HCT116 (cell line): ENCODE results near the gene ADGRL3. TPM values are rescaled to one million over a fixed set of nuclear protein-coding genes. Genes with fewer than 3 reads are reported as not detected.

Source experiments
- ATAC-seq: fragments of 200-7000 bp; cut with Tn5 transposase; 2 replicates; pipeline ENCODE4 v1.9.1; 2020; ENCODE audit warnings: mild to moderate bottlenecking, moderate library complexity
- BruUV-seq: library from RNA; stranded (reverse); fragments of 400-500 nt; replicated peaks from 2 replicates; lab custom pipeline; 2021; lab: Mats Ljungman, UMichigan
- CTCF ChIA-PET: fragments of 300-600 bp; sonication (Branson Sonifier 250); formaldehyde crosslinking; loops from one replicate; lab custom pipeline; 2021; ENCODE audit warnings: antibody characterized with exemption; lab: Charles Lee
- POLR2A ChIA-PET: fragments of 300-600, 350-600 bp; sonication (Branson Sonifier 250); formaldehyde crosslinking; loops from one replicate; lab custom pipeline; 2021; ENCODE audit warnings: antibody characterized with exemption; lab: Charles Lee
- RAD21 ChIA-PET, 2 experiments: fragments of 300-600 bp; sonication (Branson Sonifier 250); formaldehyde crosslinking; loops; one replicate each; lab custom pipeline; 2023; ENCODE audit warnings: low total read pairs in 2 of 2; ENCODE audit not compliant: uncharacterized antibody in 2 of 2, unreplicated experiment in 2 of 2, low non-redundant PET in 1 of 2; lab: Charles Lee
- DNase-seq: peaks from one replicate; pipeline ENCODE4 v3.0.0-alpha.2; 2010; ENCODE audit warnings: low read depth, low spot score
- H2AFZ ChIP-seq: fragments of 200-600 bp; shearing (Covaris generic), sonication (generic); 2 replicates; pipeline ENCODE4 v1.6.1; 2017; ENCODE audit warnings: low read depth, mixed run types, mixed read lengths, antibody characterized with exemption, low read length; ENCODE audit not compliant: poor library complexity, severe bottlenecking
- H3K27ac ChIP-seq: 2 replicates; pipeline ENCODE4 v1.5.1; 2012; ENCODE audit warnings: low read depth, low read length
- H3K27me3 ChIP-seq: fragments of 200-600 bp; sonication (generic); 2 replicates; pipeline ENCODE4 v1.6.1; 2016; ENCODE audit warnings: mixed run types, low read length, mixed read lengths; ENCODE audit not compliant: insufficient read depth
- H3K36me3 ChIP-seq, 2 experiments: fragments of 200-500 bp in 1 of 2; fragments of 200-600 bp in 1 of 2; sonication (Bioruptor generic) in 1 of 2; sonication (generic) in 1 of 2; 2 replicates each; pipeline versions ENCODE4 v1.5.1 to v1.6.1; 2014 to 2016; ENCODE audit warnings: low read length in 2 of 2, inconsistent platforms in 1 of 2, mixed read lengths in 1 of 2, mixed run types in 1 of 2; ENCODE audit not compliant: insufficient read depth in 2 of 2, control insufficient read depth in 1 of 2
- H3K4me1 ChIP-seq, 2 experiments: fragments of 200-600 bp in 1 of 2; sonication (generic) in 1 of 2; 2 replicates each; pipeline versions ENCODE4 v1.5.1 to v1.6.1; 2012 to 2017; ENCODE audit warnings: low read length in 2 of 2, inconsistent platforms in 1 of 2, mild to moderate bottlenecking in 1 of 2, mixed read lengths in 1 of 2, mixed run types in 1 of 2, moderate library complexity in 1 of 2; ENCODE audit not compliant: insufficient read depth in 2 of 2, control insufficient read depth in 1 of 2
- H3K4me2 ChIP-seq: fragments of 200-600 bp; sonication (generic); 2 replicates; pipeline ENCODE4 v1.6.1; 2017; ENCODE audit warnings: mixed run types, low read length, mixed read lengths
- H3K4me3 ChIP-seq, 2 experiments: fragments of 200-600 bp in 1 of 2; sonication (generic) in 1 of 2; replicated peaks in 1 of 2; 2 replicates each; pipeline ENCODE4 v1.5.1; 2011 to 2016; ENCODE audit warnings: low read length in 2 of 2, control low read depth in 1 of 2, low read depth in 1 of 2, mild to moderate bottlenecking in 1 of 2, mixed read lengths in 1 of 2, mixed run types in 1 of 2
- H3K79me2 ChIP-seq: fragments of 200-600 bp; sonication (generic); 2 replicates; pipeline ENCODE4 v1.6.1; 2017; ENCODE audit warnings: mild to moderate bottlenecking, mixed run types, low read length, moderate library complexity, mixed read lengths; ENCODE audit not compliant: insufficient read depth
- H3K9ac ChIP-seq: fragments of 200-600 bp; sonication (generic); 2 replicates; pipeline ENCODE4 v1.6.1; 2016; ENCODE audit warnings: low read length, mixed read lengths
- H3K9me2 ChIP-seq: fragments of 200-600 bp; sonication (generic), shearing (Covaris generic); 2 replicates; pipeline ENCODE4 v1.6.1; 2017; ENCODE audit warnings: mixed run types, mild to moderate bottlenecking, moderate library complexity; ENCODE audit not compliant: insufficient read depth
- H3K9me3 ChIP-seq, 2 experiments: fragments of 200-500 bp in 1 of 2; fragments of 200-600 bp in 1 of 2; sonication (Bioruptor generic) in 1 of 2; sonication (generic) in 1 of 2; 2 replicates each; pipeline ENCODE4 v1.6.1; 2014 to 2017; ENCODE audit warnings: low read length in 2 of 2, mixed read lengths in 2 of 2, inconsistent platforms in 1 of 2, low read depth in 1 of 2, mild to moderate bottlenecking in 1 of 2, mixed run types in 1 of 2, moderate library complexity in 1 of 2; ENCODE audit not compliant: control insufficient read depth in 1 of 2, insufficient read depth in 1 of 2
- H4K20me1 ChIP-seq: fragments of 200-600 bp; sonication (generic), shearing (Covaris generic); 2 replicates; pipeline ENCODE4 v1.6.1; 2017; ENCODE audit warnings: mixed run types, mild to moderate bottlenecking, moderate library complexity; ENCODE audit not compliant: insufficient read depth
- CBX3 ChIP-seq: IDR thresholded peaks from 2 replicates; pipeline ENCODE4 v1.6.1; 2012; ENCODE audit warnings: low read depth
- ELF1 ChIP-seq: IDR thresholded peaks from 2 replicates; pipeline ENCODE4 v1.6.1; 2012; ENCODE audit warnings: low read depth, borderline replicate concordance
- POLR2AphosphoS5 ChIP-seq: IDR thresholded peaks from 2 replicates; pipeline ENCODE4 v1.6.1; 2011; ENCODE audit warnings: mild to moderate bottlenecking, low read depth, low read length, moderate library complexity
- SP1 ChIP-seq: IDR thresholded peaks from 2 replicates; pipeline ENCODE4 v1.6.1; 2012; ENCODE audit warnings: low read depth
- SRF ChIP-seq: IDR thresholded peaks from 2 replicates; pipeline ENCODE4 v1.6.1; 2012; ENCODE audit warnings: low read depth
- ZBTB33 ChIP-seq: IDR thresholded peaks from 2 replicates; pipeline ENCODE4 v1.6.1; 2011; ENCODE audit warnings: mild to moderate bottlenecking, low read length, moderate library complexity; ENCODE audit not compliant: insufficient replicate concordance; ENCODE audit errors: extremely low read depth
- ZFX ChIP-seq: fragments of 450-650 bp; IDR thresholded peaks from 2 replicates; pipeline ENCODE4 v1.6.1; 2017
- intact Hi-C: fragments of 100-400 bp; cut with micrococcal nuclease; formaldehyde crosslinking; loops from 2 replicates; pipeline ENCODE4 v1.10.0; 2022
- total RNA-seq: library from RNA; stranded (reverse); gene quantifications from one replicate; pipeline ENCODE4 v1.2.1, GENCODE V29; 2021; ENCODE audit not compliant: unreplicated experiment
- TF ChIP-seq, protein P1 (sequence below): IDR thresholded peaks from 2 replicates; pipeline ENCODE4 v1.6.1; 2012

Gene ADGRL3
- total RNA-seq, 1 experiment from 2014 or later, result not detected

DNA sequence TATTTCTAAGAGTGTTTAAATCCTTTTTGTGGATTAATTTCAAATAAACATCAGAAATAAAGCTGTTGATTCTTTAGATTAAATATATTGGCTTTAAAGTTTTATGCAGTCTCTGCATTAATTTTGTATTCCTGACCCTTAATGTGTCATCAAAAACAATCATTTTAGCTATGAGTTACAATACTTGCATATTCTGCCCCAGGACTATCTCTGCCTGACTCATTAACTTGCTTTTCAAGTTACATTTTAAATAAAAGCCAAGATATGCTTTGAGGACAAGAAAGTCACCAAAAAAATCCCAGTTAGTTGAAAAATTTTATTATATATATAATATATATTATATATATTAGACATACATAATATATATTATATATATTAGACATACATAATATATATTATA, 208.7 kb downstream of the ADGRL3 start:
- ChIA-PET CTCF (no interaction called here), RAD21 (no interaction called here), POLR2A (no interaction called here)
- H3K4me2 ChIP-seq, result no peak overlapping the region
- H3K27me3 ChIP-seq, result no peaks in the 10 kb centered on the region
- TF ChIP-seq SRF (no peak), POLR2AphosphoS5 (no peak), CBX3 (no peak)
- H3K36me3 ChIP-seq, result no peaks in the 10 kb centered on the region
- H2AFZ ChIP-seq, result no peak overlapping the region
- no peaks in the 10 kb centered on the region for H3K79me2 ChIP-seq
- no TSS peak for BruUV-seq
- no peaks in the 10 kb centered on the region for H3K9me2 ChIP-seq
- no peaks in the 10 kb centered on the region for H4K20me1 ChIP-seq
- no peak overlapping the region for H3K27ac ChIP-seq
- DNase-seq (no peak), ATAC-seq (no peak)
- intact Hi-C loops, result no loop called here
- H3K9ac ChIP-seq, result no peak overlapping the region
- peaks cover 10 to 22% of the 10 kb centered on the region in 2 experiments; a peak in 3 of 4 replicates for H3K9me3 ChIP-seq
- no peak overlapping the region for H3K4me3 ChIP-seq
- H3K4me1 ChIP-seq, result no peaks in the 10 kb centered on the region

DNA sequence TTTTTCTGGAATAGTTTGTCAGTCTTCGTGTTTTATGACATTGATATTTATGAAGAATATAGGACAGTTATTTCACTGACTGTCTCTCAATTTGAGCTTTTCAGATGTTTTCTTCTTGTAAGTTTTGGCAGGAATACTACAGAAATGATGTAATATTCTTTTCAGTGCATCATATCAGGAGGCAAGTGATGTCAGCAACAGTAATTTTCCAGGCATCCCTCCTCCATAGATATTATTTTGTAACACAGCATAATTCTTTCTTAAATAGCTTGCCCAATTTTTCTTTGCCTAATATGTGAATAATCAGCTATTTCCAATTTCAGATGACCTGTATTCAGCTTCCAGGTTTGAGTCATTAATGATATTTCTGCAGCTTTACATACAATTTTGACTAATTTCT, 211.1 kb downstream of the ADGRL3 start:
- RAD21 ChIA-PET, result no interaction called here
- Histone ChIP-seq H4K20me1 (no peaks in the 10 kb centered on the region), H3K4me1 (no peaks in the 10 kb centered on the region), H3K4me3 (no peak overlapping the region), H3K9ac (no peak overlapping the region), H3K36me3 (no peaks in the 10 kb centered on the region), H2AFZ (no peak overlapping the region), H3K9me2 (no peaks in the 10 kb centered on the region), H3K9me3 (peaks cover 10 to 11% of the 10 kb centered on the region in 2 experiments; a peak in 3 of 4 replicates), H3K27me3 (no peaks in the 10 kb centered on the region), H3K4me2 (no peak overlapping the region), H3K79me2 (no peaks in the 10 kb centered on the region), H3K27ac (no peak overlapping the region)
- CTCF ChIA-PET, result no interaction called here
- no peak for TF ChIP-seq ZBTB33
- TF ChIP-seq ZFX, result no peak
- TF ChIP-seq, protein P1, sequence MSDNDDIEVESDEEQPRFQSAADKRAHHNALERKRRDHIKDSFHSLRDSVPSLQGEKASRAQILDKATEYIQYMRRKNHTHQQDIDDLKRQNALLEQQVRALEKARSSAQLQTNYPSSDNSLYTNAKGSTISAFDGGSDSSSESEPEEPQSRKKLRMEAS, result no peak
- TF ChIP-seq SP1, result no peak
- TF ChIP-seq ELF1, result no peak
- BruUV-seq, result no TSS peak
- no peak for DNase-seq
- ATAC-seq, result no peak
- POLR2A ChIA-PET, result no interaction called here
- intact Hi-C loops, result no loop called here
